Gastroesophageal sphincter (tissue), 4 donors: ENCODE measurements around the gene NUAK2. TPM values are rescaled to one million over a fixed set of nuclear protein-coding genes. Genes with fewer than 3 reads are reported as not detected.

Experiments used
- ATAC-seq: fragments of 150-250 bp; one replicate; pipeline ENCODE4 v1.9.1; 2016; ENCODE audit warnings: mild to moderate bottlenecking, moderate library complexity
- H3K27ac ChIP-seq, 4 donors: fragments of 200-600 bp; sonication (generic) in 3 of 4; 1 replicate in 3 of 4; 2 replicates in 1 of 4; pipeline ENCODE4 v1.5.1; 2016 to 2019
- H3K27me3 ChIP-seq: fragments of 200-600 bp; sonication (generic); one replicate; pipeline ENCODE4 v1.5.1; 2019
- H3K36me3 ChIP-seq, 2 donors: fragments of 200-600 bp; sonication (generic); one replicate each; pipeline ENCODE4 v1.5.1; 2019; ENCODE audit warnings: control low read depth in 1 of 2
- H3K4me1 ChIP-seq, 3 donors: fragments of 200-600 bp; sonication (generic); 1 replicate in 2 of 3; 2 replicates in 1 of 3; pipeline ENCODE4 v1.5.1; 2016 to 2019; ENCODE audit warnings: control low read depth in 2 of 3
- H3K4me3 ChIP-seq, 2 donors: fragments of 200-600 bp; sonication (generic); one replicate each; pipeline ENCODE4 v1.5.1; 2019; ENCODE audit warnings: mild to moderate bottlenecking in 1 of 2, moderate library complexity in 1 of 2
- H3K9me3 ChIP-seq, 3 donors: fragments of 200-600 bp; sonication (generic); one replicate each; pipeline ENCODE4 v1.5.1; 2017 to 2019; ENCODE audit warnings: control low read depth in 2 of 3
- CTCF ChIP-seq, 4 experiments: fragments of 200-600 bp in 2 of 4; fragments of 450-650 bp in 2 of 4; sonication (generic) in 1 of 4; IDR thresholded peaks; one replicate each; pipeline ENCODE4 v1.5.1; 2017 to 2019; ENCODE audit warnings: antibody characterized with exemption in 4 of 4, mild to moderate bottlenecking in 2 of 4, moderate library complexity in 2 of 4
- EP300 ChIP-seq: sonication (generic); formaldehyde crosslinking; IDR thresholded peaks from one replicate; pipeline ENCODE4 v1.6.1; 2017; ENCODE audit warnings: antibody characterized with exemption, mild to moderate bottlenecking
- POLR2A ChIP-seq, 2 donors: fragments of 450-650 bp; IDR thresholded peaks; one replicate each; pipeline ENCODE4 v1.6.1; 2017; ENCODE audit warnings: antibody characterized with exemption in 2 of 2, mild to moderate bottlenecking in 2 of 2, moderate library complexity in 1 of 2
- POLR2AphosphoS5 ChIP-seq: sonication (generic); formaldehyde crosslinking; IDR thresholded peaks from one replicate; pipeline ENCODE4 v1.6.1; 2017; ENCODE audit warnings: antibody characterized with exemption
- WGBS, 2 donors: methylation state at CpG; one replicate each; pipeline ENCODE4 v1.1.5; 2018; ENCODE audit warnings: low coverage in 1 of 2; 5-methylcytosine and 5-hydroxymethylcytosine counted together
- total RNA-seq, 4 donors: library from RNA; depleted of rRNA; stranded (reverse); fragments of >200 nt; gene quantifications; one replicate each; pipeline ENCODE4 v1.1.0, GENCODE V29; 2016

Gene NUAK2
- total RNA-seq, 4 donors from 2014 or later: 0.67 to 1.1 (median 0.83) TPM

- no peak for ATAC-seq
- Histone ChIP-seq H3K4me3 (no peak overlapping the region), H3K4me1 (peaks cover 0 to 7% (median 0%) of the 10 kb centered on the region in 3 donors), H3K36me3 (no peaks in the 10 kb centered on the region), H3K9me3 (no peaks in the 10 kb centered on the region), H3K27me3 (peaks cover 27% of the 10 kb centered on the region), H3K27ac (no peak overlapping the region)
- 80% methylated on average over 1 of the region's 5 CpGs; no CpG with 5 or more reads in 1 of the 2 donors for WGBS, 2 donors
- TF ChIP-seq POLR2A (IDR thresholded peaks at IDR 0.05) (no peak), CTCF (IDR thresholded peaks at IDR 0.05) (no peak), POLR2AphosphoS5 (no peak), EP300 (no peak)
These were observed 8.2 kb upstream of the NUAK2 start for GRCh38 chr1:205329719-205330118.

- H3K27me3 ChIP-seq: peaks cover 25% of the 10 kb centered on the region
- WGBS, 2 donors: 50 to 100% methylated on average over 1 to 3 of the region's 4 CpGs
- H3K36me3 ChIP-seq: no peaks in the 10 kb centered on the region
- no peak overlapping the region for H3K27ac ChIP-seq
- H3K4me3 ChIP-seq: no peak overlapping the region
- peaks cover 0 to 7% (median 0%) of the 10 kb centered on the region in 3 donors for H3K4me1 ChIP-seq
- H3K9me3 ChIP-seq: no peaks in the 10 kb centered on the region
- ATAC-seq: no peak
- TF ChIP-seq POLR2A (IDR thresholded peaks at IDR 0.05) (no peak), EP300 (no peak), CTCF (IDR thresholded peaks at IDR 0.05) (no peak), POLR2AphosphoS5 (no peak)
These were observed 6.9 kb upstream of the NUAK2 start for GRCh38 chr1:205328476-205328875.

GRCh38 chr1:205326812-205327466, 5.4 kb upstream of the NUAK2 start:
- TF ChIP-seq EP300 (no peak), POLR2AphosphoS5 (no peak), CTCF (IDR thresholded peaks at IDR 0.05) (no peak), POLR2A (IDR thresholded peaks at IDR 0.05) (no peak)

GRCh38 chr1:205325334-205325884, 3.9 kb upstream of the NUAK2 start:
- no peak for ATAC-seq
- no peak overlapping the region for H3K27ac ChIP-seq
- no peaks in the 10 kb centered on the region for H3K9me3 ChIP-seq
- H3K4me3 ChIP-seq: no peak overlapping the region
- 38 to 83% methylated on average over 1 to 5 of the region's 6 CpGs for WGBS, 2 donors
- peaks cover 25% of the 10 kb centered on the region for H3K27me3 ChIP-seq
- TF ChIP-seq POLR2A (IDR thresholded peaks at IDR 0.05): no peak
- peak; percentile 61 to 86 (median 73) for TF ChIP-seq CTCF (IDR thresholded peaks at IDR 0.05)
- no peaks in the 10 kb centered on the region for H3K36me3 ChIP-seq
- peaks cover 0 to 24% (median 5%) of the 10 kb centered on the region in 3 donors for H3K4me1 ChIP-seq

More at GRCh38 chr1:205326812-205327466, 5.4 kb upstream of the NUAK2 start:
- Histone ChIP-seq H3K27ac (no peak overlapping the region), H3K27me3 (peaks cover 25% of the 10 kb centered on the region), H3K9me3 (no peaks in the 10 kb centered on the region), H3K4me1 (peaks cover 0 to 10% (median 0%) of the 10 kb centered on the region in 3 donors), H3K4me3 (no peak overlapping the region), H3K36me3 (no peaks in the 10 kb centered on the region)
- ATAC-seq: no peak
- 56 to 69% methylated on average over 5 to 7 of the region's 11 CpGs for WGBS, 2 donors

GRCh38 chr1:205324781-205325180, 3.2 kb upstream of the NUAK2 start:
- TF ChIP-seq POLR2A (IDR thresholded peaks at IDR 0.05) (no peak), CTCF (IDR thresholded peaks at IDR 0.05) (no peak), EP300 (no peak), POLR2AphosphoS5 (no peak)
- no peaks in the 10 kb centered on the region for H3K9me3 ChIP-seq
- no peak overlapping the region for H3K27ac ChIP-seq
- H3K36me3 ChIP-seq: no peaks in the 10 kb centered on the region
- ATAC-seq: no peak
- peaks cover 0 to 30% (median 5%) of the 10 kb centered on the region in 3 donors for H3K4me1 ChIP-seq
- no peak overlapping the region for H3K4me3 ChIP-seq
- H3K27me3 ChIP-seq: peaks cover 22% of the 10 kb centered on the region
- WGBS, 2 donors: 20% methylated on average over 1 of the region's 6 CpGs; no CpG with 5 or more reads in 1 of the 2 donors
